DND-41 (cell line): ENCODE results near the gene NID2.

Experiments
- ATAC-seq: fragments of 200-7000 bp; cut with Tn5 transposase; 3 replicates; pipeline ENCODE4 v1.9.1; 2021; ENCODE audit warnings: low read depth; ENCODE audit not compliant: insufficient read depth
- DNase-seq: peaks from one replicate; pipeline ENCODE4 v3.0.0-alpha.2; 2020
- H2AFZ ChIP-seq: 2 replicates; pipeline ENCODE4 v1.6.0; 2012; ENCODE audit warnings: low read depth, low read length
- H3K27ac ChIP-seq: 2 replicates; pipeline ENCODE4 v1.5.1; 2012; ENCODE audit warnings: low read length, inconsistent platforms
- H3K27me3 ChIP-seq: fragments of 200-600 bp; sonication (generic); 2 replicates; pipeline ENCODE4 v1.6.0; 2012; ENCODE audit warnings: low read length, mild to moderate bottlenecking, inconsistent platforms; ENCODE audit not compliant: insufficient read depth, poor library complexity
- H3K36me3 ChIP-seq: 2 replicates; pipeline ENCODE4 v1.5.1; 2012; ENCODE audit warnings: low read length, inconsistent platforms; ENCODE audit not compliant: insufficient read depth
- H3K4me1 ChIP-seq: 2 replicates; pipeline ENCODE4 v1.5.1; 2012; ENCODE audit warnings: mild to moderate bottlenecking, low read length; ENCODE audit not compliant: insufficient read depth
- H3K4me2 ChIP-seq: 2 replicates; pipeline ENCODE4 v1.6.0; 2012; ENCODE audit warnings: mild to moderate bottlenecking, moderate library complexity, low read length, inconsistent platforms; ENCODE audit not compliant: insufficient read depth
- H3K4me3 ChIP-seq, 2 experiments: fragments of 200-600 bp in 1 of 2; shearing (Covaris generic) in 1 of 2; 2 replicates each; pipeline ENCODE4 v1.5.1; 2012 to 2016; ENCODE audit warnings: inconsistent platforms in 2 of 2, low read length in 2 of 2, mild to moderate bottlenecking in 2 of 2, low read depth in 1 of 2, moderate library complexity in 1 of 2
- H3K79me2 ChIP-seq: 2 replicates; pipeline ENCODE4 v1.6.0; 2012; ENCODE audit warnings: low read length, inconsistent platforms; ENCODE audit not compliant: insufficient read depth
- H3K9ac ChIP-seq: 2 replicates; pipeline ENCODE4 v1.6.0; 2012; ENCODE audit warnings: low read depth, mild to moderate bottlenecking, inconsistent platforms, low read length, moderate library complexity
- H3K9me3 ChIP-seq: 2 replicates; pipeline ENCODE4 v1.5.1; 2012; ENCODE audit warnings: low read length, moderate library complexity, mild to moderate bottlenecking, inconsistent platforms; ENCODE audit not compliant: insufficient read depth, severe bottlenecking
- H4K20me1 ChIP-seq: 2 replicates; pipeline ENCODE4 v1.6.0; 2012; ENCODE audit warnings: low read length; ENCODE audit not compliant: insufficient read depth
- EZH2 ChIP-seq: IDR thresholded peaks from 3 replicates; pipeline ENCODE4 v1.6.1; 2012; ENCODE audit warnings: borderline replicate concordance, low read depth, mild to moderate bottlenecking, moderate library complexity, low read length, inconsistent platforms; ENCODE audit not compliant: severe bottlenecking
- TF ChIP-seq, protein P1 (sequence below): IDR thresholded peaks from 2 replicates; pipeline ENCODE4 v1.5.1; 2012; ENCODE audit warnings: borderline replicate concordance, low read length, moderate library complexity, mild to moderate bottlenecking; ENCODE audit not compliant: poor library complexity, severe bottlenecking; ENCODE audit errors: extremely low read depth

The NID2 gene

DNA sequence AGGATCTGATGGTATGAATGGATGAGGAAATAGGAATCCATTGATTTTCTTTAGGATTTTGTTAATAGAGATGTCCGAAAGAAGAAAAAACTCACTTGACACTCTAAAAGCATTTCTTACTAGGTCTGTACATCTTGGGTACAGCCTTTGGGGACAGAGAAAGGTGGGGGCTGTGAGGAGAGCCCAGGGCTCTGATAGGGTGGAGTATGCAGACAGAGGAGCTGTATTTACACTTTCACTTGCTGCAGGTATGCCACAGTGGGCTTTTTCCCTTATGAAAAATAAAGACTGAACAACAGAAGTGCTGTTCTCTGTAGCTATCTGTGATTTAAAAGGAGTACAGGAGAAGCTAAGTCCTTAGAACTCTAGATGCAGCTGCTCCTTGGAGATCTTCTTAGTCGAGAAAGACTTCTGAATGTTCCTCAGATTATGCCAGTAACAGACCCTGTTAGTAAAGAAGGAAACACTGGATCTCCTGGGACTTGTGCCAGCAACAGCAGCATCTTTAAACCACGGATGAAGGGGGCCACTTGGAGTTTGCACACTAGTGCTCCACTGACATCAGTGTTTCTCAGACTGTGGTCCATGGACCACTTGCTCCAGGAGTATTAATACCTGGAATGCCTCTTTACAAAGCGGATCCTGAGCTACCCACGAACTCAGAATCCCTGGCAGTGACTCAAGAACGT lies 98.9 kb downstream of the NID2 start:
- H3K79me2 ChIP-seq: no peaks in the 10 kb centered on the region
- no peaks in the 10 kb centered on the region for H3K27me3 ChIP-seq
- H3K4me3 ChIP-seq: no peak overlapping the region
- H3K36me3 ChIP-seq: peaks cover 33% of the 10 kb centered on the region; the same call in 1 of the 2 replicates
- H3K4me1 ChIP-seq: no peaks in the 10 kb centered on the region
- no peak overlapping the region for H2AFZ ChIP-seq
- ATAC-seq (no peak), DNase-seq (no peak)
- TF ChIP-seq, protein P1, sequence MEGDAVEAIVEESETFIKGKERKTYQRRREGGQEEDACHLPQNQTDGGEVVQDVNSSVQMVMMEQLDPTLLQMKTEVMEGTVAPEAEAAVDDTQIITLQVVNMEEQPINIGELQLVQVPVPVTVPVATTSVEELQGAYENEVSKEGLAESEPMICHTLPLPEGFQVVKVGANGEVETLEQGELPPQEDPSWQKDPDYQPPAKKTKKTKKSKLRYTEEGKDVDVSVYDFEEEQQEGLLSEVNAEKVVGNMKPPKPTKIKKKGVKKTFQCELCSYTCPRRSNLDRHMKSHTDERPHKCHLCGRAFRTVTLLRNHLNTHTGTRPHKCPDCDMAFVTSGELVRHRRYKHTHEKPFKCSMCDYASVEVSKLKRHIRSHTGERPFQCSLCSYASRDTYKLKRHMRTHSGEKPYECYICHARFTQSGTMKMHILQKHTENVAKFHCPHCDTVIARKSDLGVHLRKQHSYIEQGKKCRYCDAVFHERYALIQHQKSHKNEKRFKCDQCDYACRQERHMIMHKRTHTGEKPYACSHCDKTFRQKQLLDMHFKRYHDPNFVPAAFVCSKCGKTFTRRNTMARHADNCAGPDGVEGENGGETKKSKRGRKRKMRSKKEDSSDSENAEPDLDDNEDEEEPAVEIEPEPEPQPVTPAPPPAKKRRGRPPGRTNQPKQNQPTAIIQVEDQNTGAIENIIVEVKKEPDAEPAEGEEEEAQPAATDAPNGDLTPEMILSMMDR: no peak
- no peak for TF ChIP-seq EZH2
- no peak overlapping the region for H3K27ac ChIP-seq
- no peak overlapping the region for H3K4me2 ChIP-seq
- H3K9me3 ChIP-seq: no peaks in the 10 kb centered on the region
- H3K9ac ChIP-seq: no peak overlapping the region
- no peaks in the 10 kb centered on the region for H4K20me1 ChIP-seq

- no peak overlapping the region for H3K27ac ChIP-seq
- H3K4me1 ChIP-seq: no peaks in the 10 kb centered on the region
- no peaks in the 10 kb centered on the region for H3K9me3 ChIP-seq
- no peak overlapping the region for H3K4me2 ChIP-seq
- no peaks in the 10 kb centered on the region for H3K27me3 ChIP-seq
- peaks cover 47% of the 10 kb centered on the region; the same call in 1 of the 2 replicates for H3K36me3 ChIP-seq
- no peak for ATAC-seq
- peaks cover 11% of the 10 kb centered on the region; the same call in 1 of the 2 replicates for H3K79me2 ChIP-seq
- no peak for DNase-seq
- H2AFZ ChIP-seq: no peak overlapping the region
- TF ChIP-seq, protein P1: no peak
- no peak for TF ChIP-seq EZH2
- no peaks in the 10 kb centered on the region for H4K20me1 ChIP-seq
- no peak overlapping the region for H3K9ac ChIP-seq
- H3K4me3 ChIP-seq: no peak overlapping the region
Measured at GRCh38 chr14:51967521-51967920, 101.3 kb downstream of the NID2 start.

- H3K9ac ChIP-seq: no peak overlapping the region
- no peak overlapping the region for H2AFZ ChIP-seq
- no peak overlapping the region for H3K4me3 ChIP-seq
- H3K27me3 ChIP-seq: no peaks in the 10 kb centered on the region
- no peaks in the 10 kb centered on the region for H3K4me1 ChIP-seq
- peaks cover 39% of the 10 kb centered on the region for H3K79me2 ChIP-seq
- H3K9me3 ChIP-seq: peaks cover 5% of the 10 kb centered on the region
- no peak for DNase-seq
- H3K4me2 ChIP-seq: no peak overlapping the region
- no peaks in the 10 kb centered on the region; the same call in 1 of the 2 replicates for H4K20me1 ChIP-seq
- no peak for TF ChIP-seq EZH2
- TF ChIP-seq, protein P1: no peak
- no peak overlapping the region for H3K27ac ChIP-seq
- ATAC-seq: no peak
- peaks cover 63% of the 10 kb centered on the region for H3K36me3 ChIP-seq
Measured at GRCh38 chr14:51963286-51963685, 105.6 kb downstream of the NID2 start.
